ENCODE results near the gene TCHP. TPM values are rescaled to one million over a fixed set of nuclear protein-coding genes. Genes with fewer than 3 reads are reported as not detected.

TCHP gene
- total and polyA plus RNA-seq, 12 donors = 7.0 to 14.1 (median 9.1) TPM

- H3K9me3 ChIP-seq = no peaks in the 10 kb centered on the region
- peak overlapping the region in 2 of 10 donors; percentile 17 to 45 for H3K27ac ChIP-seq
- peaks cover 0 to 99% (median 48%) of the 10 kb centered on the region in 9 donors for H3K36me3 ChIP-seq
- no peak for TF ChIP-seq CTCF (IDR thresholded peaks at IDR 0.05)
- no peak for ATAC-seq
- WGBS, 2 donors = 91 to 95% methylated on average over 5 of the region's 5 CpGs
- H3K4me1 ChIP-seq = peaks cover 0 to 27% (median 6%) of the 10 kb centered on the region in 9 donors
- no peaks in the 10 kb centered on the region for H3K27me3 ChIP-seq
- no peak for DNase-seq
- H3K4me3 ChIP-seq = no peak overlapping the region
- intact Hi-C loops (cut with DNase I) = no loop called here
Observed at GRCh38 chr12:109931143-109931542, 31.1 kb downstream of the TCHP start.

- H3K9me3 ChIP-seq = no peaks in the 10 kb centered on the region
- H3K4me3 ChIP-seq = no peak overlapping the region
- DNase-seq (peak; percentile 72 to 77), ATAC-seq (peak; percentile 59 to 86 (median 74))
- TF ChIP-seq CTCF (IDR thresholded peaks at IDR 0.05) = no peak
- 55 to 64% methylated on average over 14 of the region's 14 CpGs for WGBS, 2 donors
- peaks cover 0 to 23% (median 6%) of the 10 kb centered on the region in 9 donors for H3K4me1 ChIP-seq
- peak overlapping the region; percentile 27 to 72 (median 42) for H3K27ac ChIP-seq
- intact Hi-C loops (cut with DNase I) = no loop called here
- peaks cover 0 to 100% (median 58%) of the 10 kb centered on the region in 9 donors for H3K36me3 ChIP-seq
- H3K27me3 ChIP-seq = no peaks in the 10 kb centered on the region
Observed at GRCh38 chr12:109932878-109933503, 32.9 kb downstream of the TCHP start.

GRCh38 chr12:109934026-109934425 lies 34.0 kb downstream of the TCHP start:
- DNase-seq = no peak
- Histone ChIP-seq H3K36me3 (peaks cover 0 to 100% (median 68%) of the 10 kb centered on the region in 9 donors), H3K4me1 (peaks cover 0 to 24% (median 10%) of the 10 kb centered on the region in 9 donors), H3K9me3 (no peaks in the 10 kb centered on the region), H3K27ac (peak overlapping the region in 2 of 10 donors; percentile 7 to 72), H3K27me3 (no peaks in the 10 kb centered on the region), H3K4me3 (no peak overlapping the region)
- 79 to 84% methylated on average over 5 of the region's 5 CpGs for WGBS, 2 donors
- peak in 6 of 9 donors; percentile 26 to 50 (median 36) for TF ChIP-seq CTCF (IDR thresholded peaks at IDR 0.05)
- peak in 1 of 8 donors; percentile 30 for ATAC-seq
- intact Hi-C loops (cut with DNase I) = no loop called here

GRCh38 chr12:109937371-109937770 lies 37.3 kb downstream of the TCHP start:
- intact Hi-C loops (cut with DNase I) = no loop called here
- H3K4me1 ChIP-seq = peaks cover 0 to 21% (median 8%) of the 10 kb centered on the region in 9 donors
- no peaks in the 10 kb centered on the region for H3K27me3 ChIP-seq
- peak overlapping the region in 5 of 10 donors; percentile 14 to 68 (median 20) for H3K27ac ChIP-seq
- peak in 2 of 8 donors; percentile 21 to 39 for ATAC-seq
- no peaks in the 10 kb centered on the region for H3K9me3 ChIP-seq
- 80 to 86% methylated on average over 5 of the region's 5 CpGs for WGBS, 2 donors
- peaks cover 0 to 100% (median 59%) of the 10 kb centered on the region in 9 donors for H3K36me3 ChIP-seq
- no peak for TF ChIP-seq CTCF (IDR thresholded peaks at IDR 0.05)
- DNase-seq = no peak
- H3K4me3 ChIP-seq = no peak overlapping the region
